PC-3 (cell line): ENCODE data around the gene NRL.

ENCODE experiments used
- CTCF ChIP-seq: fragments of 300-600 bp; sonication (generic); conservative IDR thresholded peaks from 2 replicates; pipeline ENCODE4 v1.5.1; 2017; ENCODE audit warnings: antibody characterized with exemption, low read depth, mild to moderate bottlenecking, low read length
- EZH2phosphoT487 ChIP-seq: fragments of 300-600 bp; sonication (generic); IDR thresholded peaks from 2 replicates; pipeline ENCODE4 v1.6.1; 2018; ENCODE audit warnings: mild to moderate bottlenecking, antibody characterized with exemption, low read length, borderline replicate concordance

- TF ChIP-seq CTCF (no peak), EZH2phosphoT487 (no peak)
Observed at GRCh38 chr14:24081739-24082211, 33.0 kb downstream of the NRL start.
